Panc1 (cell line): ENCODE data around the gene PRXL2C.

Experiments used
- POLR2AphosphoS5 ChIP-seq: IDR thresholded peaks from 2 replicates; pipeline ENCODE4 v1.6.1; 2012; ENCODE audit warnings: mild to moderate bottlenecking, low read depth, low read length, moderate library complexity
- TCF7L2 ChIP-seq: IDR thresholded peaks from 2 replicates; pipeline ENCODE4 v1.6.1; 2011; ENCODE audit warnings: mild to moderate bottlenecking, low read depth, low read length, inconsistent platforms
- TF ChIP-seq, protein P1 (sequence below): fragments of 450-650 bp; IDR thresholded peaks from 2 replicates; pipeline ENCODE4 v1.5.1; 2017; ENCODE audit warnings: mild to moderate bottlenecking
- TF ChIP-seq, protein P2 (sequence below), 2 experiments: IDR thresholded peaks; 2 replicates each; pipeline ENCODE4 v1.6.1; 2011 to 2012; ENCODE audit warnings: low read depth in 2 of 2, control low read depth in 1 of 2, low read length in 1 of 2, mild to moderate bottlenecking in 1 of 2, moderate library complexity in 1 of 2; ENCODE audit not compliant: insufficient read depth in 1 of 2

DNA sequence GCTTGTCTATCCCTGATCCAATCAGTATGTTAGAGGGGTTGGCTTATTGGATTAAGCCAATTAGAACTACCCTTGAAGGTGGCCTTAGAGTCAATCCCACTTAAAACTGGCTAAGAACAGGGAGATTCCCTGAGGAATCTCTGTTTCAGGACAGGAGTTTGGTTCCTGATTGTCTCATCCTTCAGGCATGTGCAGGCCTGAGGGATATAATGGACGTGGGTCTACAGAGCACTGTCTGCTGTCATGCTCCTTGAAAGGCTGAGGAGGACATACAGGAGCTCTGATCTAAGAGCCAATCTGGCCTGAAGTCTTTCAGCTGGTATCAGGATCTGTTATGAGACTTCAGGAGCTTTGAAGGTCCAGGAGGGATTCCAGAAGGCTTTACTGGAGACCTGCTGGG is 36.2 kb upstream of the PRXL2C start:
- TF ChIP-seq, protein P1, sequence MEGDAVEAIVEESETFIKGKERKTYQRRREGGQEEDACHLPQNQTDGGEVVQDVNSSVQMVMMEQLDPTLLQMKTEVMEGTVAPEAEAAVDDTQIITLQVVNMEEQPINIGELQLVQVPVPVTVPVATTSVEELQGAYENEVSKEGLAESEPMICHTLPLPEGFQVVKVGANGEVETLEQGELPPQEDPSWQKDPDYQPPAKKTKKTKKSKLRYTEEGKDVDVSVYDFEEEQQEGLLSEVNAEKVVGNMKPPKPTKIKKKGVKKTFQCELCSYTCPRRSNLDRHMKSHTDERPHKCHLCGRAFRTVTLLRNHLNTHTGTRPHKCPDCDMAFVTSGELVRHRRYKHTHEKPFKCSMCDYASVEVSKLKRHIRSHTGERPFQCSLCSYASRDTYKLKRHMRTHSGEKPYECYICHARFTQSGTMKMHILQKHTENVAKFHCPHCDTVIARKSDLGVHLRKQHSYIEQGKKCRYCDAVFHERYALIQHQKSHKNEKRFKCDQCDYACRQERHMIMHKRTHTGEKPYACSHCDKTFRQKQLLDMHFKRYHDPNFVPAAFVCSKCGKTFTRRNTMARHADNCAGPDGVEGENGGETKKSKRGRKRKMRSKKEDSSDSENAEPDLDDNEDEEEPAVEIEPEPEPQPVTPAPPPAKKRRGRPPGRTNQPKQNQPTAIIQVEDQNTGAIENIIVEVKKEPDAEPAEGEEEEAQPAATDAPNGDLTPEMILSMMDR, result no peak
- TF ChIP-seq POLR2AphosphoS5 (no peak), TCF7L2 (no peak)
- TF ChIP-seq, protein P2, sequence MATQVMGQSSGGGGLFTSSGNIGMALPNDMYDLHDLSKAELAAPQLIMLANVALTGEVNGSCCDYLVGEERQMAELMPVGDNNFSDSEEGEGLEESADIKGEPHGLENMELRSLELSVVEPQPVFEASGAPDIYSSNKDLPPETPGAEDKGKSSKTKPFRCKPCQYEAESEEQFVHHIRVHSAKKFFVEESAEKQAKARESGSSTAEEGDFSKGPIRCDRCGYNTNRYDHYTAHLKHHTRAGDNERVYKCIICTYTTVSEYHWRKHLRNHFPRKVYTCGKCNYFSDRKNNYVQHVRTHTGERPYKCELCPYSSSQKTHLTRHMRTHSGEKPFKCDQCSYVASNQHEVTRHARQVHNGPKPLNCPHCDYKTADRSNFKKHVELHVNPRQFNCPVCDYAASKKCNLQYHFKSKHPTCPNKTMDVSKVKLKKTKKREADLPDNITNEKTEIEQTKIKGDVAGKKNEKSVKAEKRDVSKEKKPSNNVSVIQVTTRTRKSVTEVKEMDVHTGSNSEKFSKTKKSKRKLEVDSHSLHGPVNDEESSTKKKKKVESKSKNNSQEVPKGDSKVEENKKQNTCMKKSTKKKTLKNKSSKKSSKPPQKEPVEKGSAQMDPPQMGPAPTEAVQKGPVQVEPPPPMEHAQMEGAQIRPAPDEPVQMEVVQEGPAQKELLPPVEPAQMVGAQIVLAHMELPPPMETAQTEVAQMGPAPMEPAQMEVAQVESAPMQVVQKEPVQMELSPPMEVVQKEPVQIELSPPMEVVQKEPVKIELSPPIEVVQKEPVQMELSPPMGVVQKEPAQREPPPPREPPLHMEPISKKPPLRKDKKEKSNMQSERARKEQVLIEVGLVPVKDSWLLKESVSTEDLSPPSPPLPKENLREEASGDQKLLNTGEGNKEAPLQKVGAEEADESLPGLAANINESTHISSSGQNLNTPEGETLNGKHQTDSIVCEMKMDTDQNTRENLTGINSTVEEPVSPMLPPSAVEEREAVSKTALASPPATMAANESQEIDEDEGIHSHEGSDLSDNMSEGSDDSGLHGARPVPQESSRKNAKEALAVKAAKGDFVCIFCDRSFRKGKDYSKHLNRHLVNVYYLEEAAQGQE (IDR thresholded peaks at IDR 0.05; ENCODE audit: insufficient read depth in 1 of 2, low read depth in 2 of 2, low read length in 1 of 2), result no peak
